CD4-positive, alpha-beta T cell treated with Interleukin-15 for 1 hour (primary cell): ENCODE results near the gene KLHDC8A.
A peak's percentile ranks its signal among the peaks of the same experiment; 100 is the strongest.

Source experiments
- DNase-seq: peaks from one replicate; pipeline ENCODE4 v3.0.0-alpha.2; 2020

The KLHDC8A gene

GRCh38 chr1:205294175-205294917, 62.4 kb downstream of the KLHDC8A start:
- no peak for DNase-seq

GRCh38 chr1:205293350-205294074, 63.2 kb downstream of the KLHDC8A start:
- no peak for DNase-seq

- peak; percentile 68 for DNase-seq
These were observed 65.1 kb downstream of the KLHDC8A start for GRCh38 chr1:205291596-205291995.

GRCh38 chr1:205287767-205288559, 68.8 kb downstream of the KLHDC8A start:
- DNase-seq, result peak; percentile 94

DNA sequence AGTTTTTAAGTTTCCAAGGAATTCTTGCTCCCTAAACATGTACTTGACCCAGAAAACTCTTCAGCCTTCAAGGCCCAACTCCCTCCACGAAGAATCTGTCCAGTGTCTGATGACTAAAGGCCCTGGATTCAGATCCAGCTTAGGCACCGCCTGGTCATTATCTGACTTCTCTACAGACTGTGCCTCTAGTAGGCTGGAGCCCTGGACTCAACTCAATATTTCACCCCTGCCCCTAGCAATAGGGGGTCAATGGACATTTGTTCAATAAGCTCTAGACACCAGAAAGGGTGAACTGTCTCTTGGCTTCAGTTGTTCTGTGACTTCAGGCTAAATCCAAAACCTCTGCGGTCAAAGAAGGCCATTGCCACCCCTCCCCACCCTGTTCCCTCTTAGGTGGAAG, 69.6 kb downstream of the KLHDC8A start:
- no peak for DNase-seq

DNA sequence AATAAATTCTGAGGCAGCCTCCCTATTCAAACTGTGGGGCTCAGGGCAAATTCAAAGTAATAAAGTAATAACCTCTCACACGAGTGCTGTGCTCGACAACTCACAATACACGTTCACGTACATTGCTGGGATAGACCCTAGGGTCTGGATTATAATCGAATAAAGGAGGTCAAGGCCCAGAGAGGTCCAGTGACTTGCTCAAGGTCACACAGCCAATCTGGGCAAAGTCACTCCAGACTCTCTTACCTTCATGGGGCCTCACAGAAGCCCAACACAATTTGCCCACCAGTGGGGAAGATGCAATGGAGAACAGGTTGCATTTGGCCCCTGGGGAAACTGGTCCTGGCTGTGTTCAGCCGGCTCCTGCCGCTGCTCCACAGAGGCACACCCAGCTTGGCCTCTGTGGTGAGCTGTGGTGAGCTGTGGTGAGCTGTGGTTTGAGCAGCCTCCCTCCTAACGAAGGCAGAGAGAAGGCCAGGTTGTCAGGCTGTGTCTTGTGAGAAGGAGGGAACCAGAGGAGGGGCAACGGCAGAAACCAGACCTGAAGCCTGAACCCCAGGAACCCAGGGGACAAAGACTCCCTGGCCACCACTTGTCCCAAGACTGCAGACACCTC, 70.3 kb downstream of the KLHDC8A start:
- DNase-seq, result peak; percentile 74
